ENCODE measurements around the gene TRIM72.

GRCh38 chr16:31273187-31273586, 59.3 kb downstream of the TRIM72 start:
- TF ChIP-seq CTCF (IDR thresholded peaks at IDR 0.05) = no peak
- TF ChIP-seq EP300 (IDR thresholded peaks at IDR 0.05) = no peak
